GM18520 (cell line): Measurements from ENCODE around the gene MAGI2.
A peak's percentile ranks its signal among the peaks of the same experiment; 100 is the strongest.
"Not testable (repeated sequence)": the region's sequence is repeated elsewhere in the genome, so short reads cannot be mapped to it uniquely, and the experiment has no call there.

ENCODE experiments used
- ATAC-seq: cut with Tn5 transposase; IDR thresholded peaks from one replicate; pipeline ENCODE4 v1.9.1; 2021; ENCODE audit not compliant: unreplicated experiment

The MAGI2 gene

GRCh38 chr7:78024591-78024990, 1428.9 kb downstream of the MAGI2 start:
- ATAC-seq: no peak

- ATAC-seq: no peak
Measured at GRCh38 chr7:78023191-78023590, 1430.3 kb downstream of the MAGI2 start.

- no peak for ATAC-seq
Measured at GRCh38 chr7:78022165-78022564, 1431.3 kb downstream of the MAGI2 start.

GRCh38 chr7:78020874-78021249, 1432.6 kb downstream of the MAGI2 start:
- ATAC-seq: no peak

- ATAC-seq: no peak
Measured at GRCh38 chr7:78020136-78020873, 1433.2 kb downstream of the MAGI2 start.

- peak; percentile 61 for ATAC-seq
Measured at GRCh38 chr7:78019447-78020135, 1433.9 kb downstream of the MAGI2 start.

GRCh38 chr7:78018641-78019446, 1434.6 kb downstream of the MAGI2 start:
- ATAC-seq: peak; percentile 9

- no peak for ATAC-seq
Measured at GRCh38 chr7:78017591-78018100, 1435.8 kb downstream of the MAGI2 start.

- ATAC-seq: no peak
Measured at GRCh38 chr7:78015574-78016260, 1437.8 kb downstream of the MAGI2 start.

GRCh38 chr7:78014401-78014800, 1439.1 kb downstream of the MAGI2 start:
- no peak for ATAC-seq

GRCh38 chr7:78013386-78013785, 1440.1 kb downstream of the MAGI2 start:
- no peak for ATAC-seq

- no peak for ATAC-seq
Measured at GRCh38 chr7:78011642-78012041, 1441.8 kb downstream of the MAGI2 start.

- no peak for ATAC-seq
Measured at GRCh38 chr7:78007231-78007630, 1446.2 kb downstream of the MAGI2 start.

GRCh38 chr7:78006063-78006755, 1447.3 kb downstream of the MAGI2 start:
- ATAC-seq: no peak

- ATAC-seq: no peak
Measured at GRCh38 chr7:78002715-78003114, 1450.8 kb downstream of the MAGI2 start.

- no peak for ATAC-seq
Measured at GRCh38 chr7:78002021-78002420, 1451.4 kb downstream of the MAGI2 start.

GRCh38 chr7:77999168-77999567, 1454.3 kb downstream of the MAGI2 start:
- not testable (repeated sequence) for ATAC-seq

- ATAC-seq: no peak
Measured at GRCh38 chr7:77995717-77996116, 1457.8 kb downstream of the MAGI2 start.

GRCh38 chr7:77993838-77994237, 1459.6 kb downstream of the MAGI2 start:
- ATAC-seq: no peak

GRCh38 chr7:77991656-77992055, 1461.8 kb downstream of the MAGI2 start:
- no peak for ATAC-seq
